ENCODE data around the gene ARHGEF7.
"Not testable (repeated sequence)": the region's sequence is repeated elsewhere in the genome, so short reads cannot be mapped to it uniquely, and the experiment has no call there.

ARHGEF7 gene, protein sequence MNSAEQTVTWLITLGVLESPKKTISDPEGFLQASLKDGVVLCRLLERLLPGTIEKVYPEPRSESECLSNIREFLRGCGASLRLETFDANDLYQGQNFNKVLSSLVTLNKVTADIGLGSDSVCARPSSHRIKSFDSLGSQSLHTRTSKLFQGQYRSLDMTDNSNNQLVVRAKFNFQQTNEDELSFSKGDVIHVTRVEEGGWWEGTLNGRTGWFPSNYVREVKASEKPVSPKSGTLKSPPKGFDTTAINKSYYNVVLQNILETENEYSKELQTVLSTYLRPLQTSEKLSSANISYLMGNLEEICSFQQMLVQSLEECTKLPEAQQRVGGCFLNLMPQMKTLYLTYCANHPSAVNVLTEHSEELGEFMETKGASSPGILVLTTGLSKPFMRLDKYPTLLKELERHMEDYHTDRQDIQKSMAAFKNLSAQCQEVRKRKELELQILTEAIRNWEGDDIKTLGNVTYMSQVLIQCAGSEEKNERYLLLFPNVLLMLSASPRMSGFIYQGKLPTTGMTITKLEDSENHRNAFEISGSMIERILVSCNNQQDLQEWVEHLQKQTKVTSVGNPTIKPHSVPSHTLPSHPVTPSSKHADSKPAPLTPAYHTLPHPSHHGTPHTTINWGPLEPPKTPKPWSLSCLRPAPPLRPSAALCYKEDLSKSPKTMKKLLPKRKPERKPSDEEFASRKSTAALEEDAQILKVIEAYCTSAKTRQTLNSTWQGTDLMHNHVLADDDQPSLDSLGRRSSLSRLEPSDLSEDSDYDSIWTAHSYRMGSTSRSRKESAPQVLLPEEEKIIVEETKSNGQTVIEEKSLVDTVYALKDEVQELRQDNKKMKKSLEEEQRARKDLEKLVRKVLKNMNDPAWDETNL

DNA sequence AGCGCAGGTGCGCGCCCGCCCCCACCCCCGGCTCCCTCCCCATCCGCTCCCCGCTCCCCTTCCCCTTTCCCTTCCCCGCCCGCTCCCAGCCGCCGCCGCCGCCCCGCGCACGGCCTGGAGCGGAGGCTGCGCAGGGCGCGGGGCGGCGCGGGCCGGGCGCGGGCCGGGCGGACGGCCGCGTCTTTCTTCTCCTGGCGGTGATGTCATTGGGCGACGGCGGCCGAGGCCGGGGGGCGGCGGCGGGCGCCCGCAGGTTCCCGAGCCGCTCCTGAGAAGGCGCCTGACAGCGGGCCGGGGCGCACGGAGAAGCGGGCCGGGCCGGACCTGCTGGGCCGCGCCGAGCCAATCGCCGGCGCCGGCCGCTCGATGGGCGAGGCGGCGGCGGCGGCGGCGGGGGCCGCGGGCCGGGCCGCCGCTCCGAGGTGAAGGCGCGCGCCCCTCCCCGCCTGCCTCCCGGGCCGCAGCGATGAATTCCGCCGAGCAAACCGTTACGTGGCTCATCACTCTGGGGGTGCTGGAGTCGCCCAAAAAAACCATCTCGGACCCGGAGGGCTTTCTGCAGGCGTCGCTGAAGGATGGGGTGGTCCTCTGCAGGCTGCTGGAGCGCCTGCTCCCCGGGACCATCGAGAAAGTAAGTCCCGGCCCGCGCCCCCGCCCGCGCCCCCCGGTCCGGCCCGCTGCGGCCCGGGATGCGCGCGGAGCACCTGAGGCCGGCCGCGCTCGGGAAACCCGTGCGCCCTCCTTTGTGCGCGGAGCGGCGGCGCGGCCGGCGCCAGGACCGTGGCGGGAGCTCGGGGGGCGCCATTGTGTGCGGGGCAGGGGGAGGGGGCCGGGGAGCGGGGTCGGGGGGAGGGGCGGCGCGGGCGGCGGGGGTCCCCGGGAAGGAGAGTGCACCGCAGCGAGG lies at the start of gene ARHGEF7:
TSS of gene ARHGEF7 (plus strand) at position 250 of the 904 bp plus-strand sequence. CDS start at position 467, 217 bp downstream.
- DNase-seq (ENCODE audit: low read depth) = no peak

DNA sequence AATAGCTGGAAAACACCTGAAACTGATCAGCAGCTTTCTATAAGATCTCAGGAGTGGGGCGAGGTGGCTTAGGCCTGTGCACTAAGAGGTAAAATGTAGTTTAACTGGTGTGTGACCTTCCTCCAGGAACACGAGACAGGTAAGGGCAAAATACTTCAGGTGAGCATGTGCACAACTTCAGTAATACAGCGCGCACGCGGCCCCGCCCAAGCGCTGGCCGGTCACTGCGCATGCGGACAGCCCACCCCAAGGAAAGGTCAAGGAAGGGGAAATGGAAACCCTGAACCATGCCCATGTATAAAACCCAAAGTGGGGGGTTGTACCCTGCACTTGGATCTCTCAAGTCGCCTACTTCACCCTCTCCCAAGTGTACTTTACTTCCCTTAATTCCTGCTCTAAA lies 49.4 kb upstream of the ARHGEF7 start:
- no peak for DNase-seq (ENCODE audit: low read depth)

DNA sequence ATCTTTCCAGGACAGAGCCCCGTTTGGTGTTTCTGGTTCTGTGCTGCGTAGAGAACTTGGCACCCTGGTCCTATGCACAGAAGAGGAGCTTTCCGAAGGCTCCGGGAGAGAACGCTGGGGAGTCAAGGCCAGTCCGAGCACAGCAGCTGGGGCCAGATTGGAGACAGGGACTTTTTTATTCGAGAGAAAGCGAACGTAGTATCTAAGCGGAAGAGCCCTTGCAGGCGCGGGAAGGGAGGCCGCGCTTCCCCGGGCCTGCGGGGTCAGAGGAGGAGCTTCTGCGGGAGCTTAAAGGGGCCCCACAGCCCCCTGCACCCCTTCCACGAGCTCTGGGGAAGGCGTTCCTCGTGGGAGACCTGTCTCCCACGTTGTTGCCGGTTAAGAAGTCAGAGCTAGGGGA lies 48.6 kb upstream of the ARHGEF7 start:
- no peak for DNase-seq (ENCODE audit: low read depth)

DNA sequence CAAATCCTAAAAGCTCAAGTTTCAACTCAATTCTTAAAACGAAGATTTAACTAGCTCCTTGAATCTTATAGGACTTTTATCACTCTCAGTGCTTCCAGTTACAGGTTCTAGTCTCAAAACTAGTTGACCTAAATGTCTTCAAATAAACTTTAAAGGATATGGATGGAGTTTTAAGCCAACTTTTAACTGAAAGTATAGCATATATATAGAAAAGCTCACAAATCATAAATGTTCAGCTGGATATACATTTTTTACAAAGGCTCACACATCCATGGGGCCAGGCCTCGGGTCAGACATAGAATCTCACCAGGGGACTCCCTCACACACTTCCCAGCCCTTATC lies 47.1 kb upstream of the ARHGEF7 start:
- no peak for DNase-seq (ENCODE audit: low read depth)

DNA sequence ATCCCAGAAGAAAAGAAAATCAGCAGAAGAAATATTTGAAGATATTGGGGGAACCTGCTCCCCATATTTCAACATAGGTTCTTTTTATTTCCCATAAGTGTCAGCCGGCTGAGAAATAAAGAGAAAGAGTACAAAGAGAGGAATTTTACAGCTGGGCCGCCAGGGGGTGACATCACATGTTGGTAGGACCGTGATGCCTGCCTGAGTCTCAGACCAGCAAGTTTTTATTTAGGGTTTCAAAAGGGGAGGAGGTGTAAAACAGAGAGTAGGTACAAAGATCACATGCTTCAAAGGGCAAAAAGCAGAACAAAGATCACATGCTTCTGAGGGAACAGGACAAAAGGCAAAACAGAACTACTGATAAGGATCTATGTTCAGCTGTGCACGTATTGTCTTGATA lies 44.0 kb upstream of the ARHGEF7 start:
- not testable (repeated sequence) for DNase-seq (ENCODE audit: low read depth)

GRCh38 chr13:111071526-111071925 lies 43.6 kb upstream of the ARHGEF7 start:
- not testable (repeated sequence) for DNase-seq (ENCODE audit: low read depth)

GRCh38 chr13:111074826-111075225 lies 40.3 kb upstream of the ARHGEF7 start:
- no peak for DNase-seq (ENCODE audit: low read depth)

GRCh38 chr13:111076155-111077013 lies 38.7 kb upstream of the ARHGEF7 start:
- no peak for DNase-seq (ENCODE audit: low read depth)

DNA sequence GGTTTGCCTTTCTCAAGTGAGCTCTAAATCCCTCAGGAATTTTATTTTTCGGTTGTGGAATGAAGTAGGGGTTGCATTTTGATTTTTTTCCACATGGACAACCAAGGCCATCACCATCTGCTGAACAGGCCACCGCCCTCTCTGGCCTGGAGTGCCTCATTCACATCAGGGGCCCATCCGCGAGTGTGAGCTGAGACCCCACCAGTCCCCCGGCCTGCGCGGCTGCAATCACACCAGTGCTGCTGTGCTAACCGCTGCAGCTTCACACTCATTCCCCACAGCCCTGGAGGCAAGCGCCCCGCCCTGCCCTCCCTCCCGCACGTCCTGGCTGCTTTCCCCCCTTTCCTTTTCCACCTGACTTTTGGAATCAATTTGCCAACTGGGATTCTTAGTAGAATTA lies 35.7 kb upstream of the ARHGEF7 start:
- no peak for DNase-seq (ENCODE audit: low read depth)

- DNase-seq (ENCODE audit: low read depth) = no peak
These were observed 34.5 kb upstream of the ARHGEF7 start for GRCh38 chr13:111080642-111081041.

DNA sequence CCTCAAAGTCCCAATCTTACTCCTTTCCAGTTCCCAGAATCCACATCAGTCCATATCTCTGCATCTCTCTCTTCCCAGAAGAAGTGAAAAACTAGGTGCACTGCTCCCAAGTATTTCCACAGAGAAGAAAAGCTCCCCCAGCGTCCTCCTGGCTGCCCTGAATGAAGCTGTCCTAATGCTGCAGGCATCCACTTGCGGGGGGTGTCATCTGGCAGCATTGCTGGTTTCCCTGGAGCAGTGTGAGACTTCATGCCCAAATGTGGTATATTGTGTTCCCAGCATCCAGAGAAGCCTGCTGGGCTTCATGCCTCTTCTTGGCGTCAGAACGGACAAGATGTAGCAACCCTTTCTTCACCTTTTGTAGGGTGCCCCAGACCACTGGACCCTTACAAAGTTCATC lies 32.9 kb upstream of the ARHGEF7 start:
- no peak for DNase-seq (ENCODE audit: low read depth)

DNA sequence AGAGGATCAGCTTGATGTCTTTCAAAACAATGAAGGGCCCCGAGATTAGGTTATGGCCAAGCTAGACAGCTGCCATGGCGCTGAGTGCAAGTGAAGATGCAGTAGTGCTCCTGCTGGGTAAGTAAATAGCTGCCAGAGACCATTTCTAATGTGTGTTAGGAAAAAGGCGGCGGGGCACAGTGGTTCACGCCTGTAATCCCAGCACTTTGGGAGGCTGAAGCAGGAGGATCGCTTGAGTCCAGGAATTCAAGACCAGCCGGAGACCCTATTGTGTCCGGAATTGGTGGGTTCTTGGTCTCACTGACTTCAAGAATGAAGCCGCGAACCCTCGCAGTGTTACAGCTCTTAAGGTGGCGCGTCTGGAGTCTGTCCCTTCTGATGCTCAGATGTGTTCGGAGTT lies 32.3 kb upstream of the ARHGEF7 start:
- DNase-seq (ENCODE audit: low read depth) = not testable (repeated sequence)

GRCh38 chr13:111083693-111084092 lies 31.4 kb upstream of the ARHGEF7 start:
- not testable (repeated sequence) for DNase-seq (ENCODE audit: low read depth)

DNA sequence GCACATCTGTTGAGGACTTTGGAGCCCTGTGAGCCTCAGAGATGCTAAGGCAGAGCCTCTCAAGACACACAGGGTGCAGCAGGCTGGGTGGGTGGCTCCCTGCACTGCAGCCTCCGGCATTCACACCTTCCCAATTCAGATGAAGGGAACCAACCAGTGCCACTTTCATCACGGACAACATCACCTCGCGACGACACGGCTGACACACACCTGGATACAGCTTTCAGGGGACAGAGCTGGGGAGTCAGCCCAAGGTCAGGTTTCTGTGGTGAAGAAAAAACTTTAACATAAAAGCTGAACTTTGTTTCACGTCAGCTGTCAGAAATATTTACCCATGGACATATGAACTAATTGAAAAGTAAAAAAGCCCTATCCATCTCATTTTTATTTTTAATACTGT lies 24.9 kb upstream of the ARHGEF7 start:
- no peak for DNase-seq (ENCODE audit: low read depth)

DNA sequence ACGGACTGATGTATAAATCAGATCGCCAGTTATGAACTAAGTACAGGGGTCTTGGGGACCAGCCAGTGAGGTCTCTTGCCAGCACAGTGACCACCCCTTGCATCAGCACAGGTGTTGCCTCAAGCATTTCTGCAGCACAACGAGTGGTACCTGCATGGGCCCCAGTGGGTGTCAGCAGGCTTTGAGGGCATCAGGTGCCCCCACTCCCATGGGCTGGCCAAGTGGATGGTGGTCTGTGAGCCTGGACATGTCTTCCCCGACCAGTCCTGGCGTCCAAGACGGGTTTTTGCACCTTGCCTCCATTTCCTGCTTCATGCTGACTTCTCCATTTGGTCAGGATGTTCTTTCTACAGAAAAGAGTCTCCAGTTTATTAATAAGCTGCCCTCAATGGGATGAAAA lies 22.4 kb upstream of the ARHGEF7 start:
- no peak for DNase-seq (ENCODE audit: low read depth)

GRCh38 chr13:111093136-111093535 lies 22.0 kb upstream of the ARHGEF7 start:
- no peak for DNase-seq (ENCODE audit: low read depth)

- DNase-seq (ENCODE audit: low read depth) = no peak
These were observed 21.5 kb upstream of the ARHGEF7 start for GRCh38 chr13:111093634-111094033.

DNA sequence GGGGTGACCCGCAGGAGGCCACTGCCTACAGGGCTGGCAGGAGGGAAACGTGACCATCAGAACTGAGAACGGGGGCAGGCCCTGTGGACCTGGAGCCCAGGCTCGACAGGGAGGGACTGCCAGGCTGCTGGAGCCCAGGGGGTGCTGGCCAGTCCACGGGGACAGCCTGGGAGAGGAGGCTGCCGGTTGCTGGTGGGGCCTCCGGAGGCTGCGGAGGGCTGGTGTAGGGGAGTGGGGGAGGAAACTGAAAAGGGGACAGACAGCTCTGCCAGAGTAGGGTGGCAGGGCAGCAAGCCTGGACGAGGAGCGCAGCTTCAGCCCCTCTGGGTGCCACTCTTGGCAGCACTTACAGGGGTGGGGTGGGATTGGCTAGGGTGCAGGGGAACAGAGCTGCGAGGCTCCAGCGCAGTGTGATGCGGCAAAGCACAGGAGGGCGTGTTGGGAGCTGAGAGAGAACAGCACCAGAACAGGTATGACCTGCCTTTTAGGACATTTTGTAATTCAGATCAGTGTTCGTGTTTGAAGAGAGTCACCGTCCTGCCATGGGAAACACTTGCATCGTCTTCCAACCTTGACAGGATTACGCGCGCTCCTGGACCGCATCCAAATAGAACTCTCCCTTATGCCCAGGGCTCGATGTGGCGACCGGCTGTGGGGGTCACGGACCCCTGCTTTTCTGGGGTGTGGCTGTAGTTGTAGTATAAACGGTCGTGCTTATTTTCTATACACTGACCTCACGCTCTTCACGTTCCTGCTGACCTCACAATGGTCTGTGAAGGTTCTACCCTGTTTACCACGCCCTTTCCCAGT lies 19.9 kb upstream of the ARHGEF7 start:
- DNase-seq (ENCODE audit: low read depth) = no peak

GRCh38 chr13:111095911-111096501 lies 19.1 kb upstream of the ARHGEF7 start:
- no peak for DNase-seq (ENCODE audit: low read depth)

DNA sequence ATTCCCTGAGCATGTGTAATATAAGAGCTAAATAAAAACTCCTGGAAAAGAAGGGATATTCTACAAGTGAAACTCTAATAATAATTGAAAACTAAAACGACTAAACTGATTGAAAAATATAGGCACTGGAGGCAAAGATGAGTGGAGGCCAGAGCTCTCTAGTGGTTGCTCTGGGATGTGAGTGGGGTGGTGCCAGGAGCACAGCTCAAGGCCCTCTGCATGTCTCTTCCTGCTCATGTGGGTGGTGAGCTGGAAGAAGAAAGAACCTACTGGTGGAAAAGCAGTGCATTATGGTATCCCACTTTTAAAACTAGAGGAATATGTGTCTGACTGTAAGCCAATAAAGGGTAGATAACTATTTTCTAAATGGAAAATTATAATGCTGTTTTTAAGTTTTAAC lies 15.8 kb upstream of the ARHGEF7 start:
- DNase-seq (ENCODE audit: low read depth) = no peak

Data from stimulated activated CD8-positive, alpha-beta memory T cell treated with anti-CD3 and anti-CD28 coated beads, Interleukin-4, amount 100 ng/mL, for 24 hours (primary cell).